DND-41 (cell line): ENCODE measurements around the gene ADAMTS12.

Source experiments
- ATAC-seq: fragments of 200-7000 bp; cut with Tn5 transposase; 3 replicates; pipeline ENCODE4 v1.9.1; 2021; ENCODE audit warnings: low read depth; ENCODE audit not compliant: insufficient read depth
- DNase-seq: peaks from one replicate; pipeline ENCODE4 v3.0.0-alpha.2; 2020
- H2AFZ ChIP-seq: 2 replicates; pipeline ENCODE4 v1.6.0; 2012; ENCODE audit warnings: low read depth, low read length
- H3K27ac ChIP-seq: 2 replicates; pipeline ENCODE4 v1.5.1; 2012; ENCODE audit warnings: low read length, inconsistent platforms
- H3K27me3 ChIP-seq: fragments of 200-600 bp; sonication (generic); 2 replicates; pipeline ENCODE4 v1.6.0; 2012; ENCODE audit warnings: low read length, mild to moderate bottlenecking, inconsistent platforms; ENCODE audit not compliant: insufficient read depth, poor library complexity
- H3K36me3 ChIP-seq: 2 replicates; pipeline ENCODE4 v1.5.1; 2012; ENCODE audit warnings: low read length, inconsistent platforms; ENCODE audit not compliant: insufficient read depth
- H3K4me1 ChIP-seq: 2 replicates; pipeline ENCODE4 v1.5.1; 2012; ENCODE audit warnings: mild to moderate bottlenecking, low read length; ENCODE audit not compliant: insufficient read depth
- H3K4me2 ChIP-seq: 2 replicates; pipeline ENCODE4 v1.6.0; 2012; ENCODE audit warnings: mild to moderate bottlenecking, moderate library complexity, low read length, inconsistent platforms; ENCODE audit not compliant: insufficient read depth
- H3K4me3 ChIP-seq, 2 experiments: fragments of 200-600 bp in 1 of 2; shearing (Covaris generic) in 1 of 2; 2 replicates each; pipeline ENCODE4 v1.5.1; 2012 to 2016; ENCODE audit warnings: inconsistent platforms in 2 of 2, low read length in 2 of 2, mild to moderate bottlenecking in 2 of 2, low read depth in 1 of 2, moderate library complexity in 1 of 2
- H3K79me2 ChIP-seq: 2 replicates; pipeline ENCODE4 v1.6.0; 2012; ENCODE audit warnings: low read length, inconsistent platforms; ENCODE audit not compliant: insufficient read depth
- H3K9ac ChIP-seq: 2 replicates; pipeline ENCODE4 v1.6.0; 2012; ENCODE audit warnings: low read depth, mild to moderate bottlenecking, inconsistent platforms, low read length, moderate library complexity
- H3K9me3 ChIP-seq: 2 replicates; pipeline ENCODE4 v1.5.1; 2012; ENCODE audit warnings: low read length, moderate library complexity, mild to moderate bottlenecking, inconsistent platforms; ENCODE audit not compliant: insufficient read depth, severe bottlenecking
- H4K20me1 ChIP-seq: 2 replicates; pipeline ENCODE4 v1.6.0; 2012; ENCODE audit warnings: low read length; ENCODE audit not compliant: insufficient read depth
- EZH2 ChIP-seq: IDR thresholded peaks from 3 replicates; pipeline ENCODE4 v1.6.1; 2012; ENCODE audit warnings: borderline replicate concordance, low read depth, mild to moderate bottlenecking, moderate library complexity, low read length, inconsistent platforms; ENCODE audit not compliant: severe bottlenecking
- TF ChIP-seq, protein P1 (sequence below): IDR thresholded peaks from 2 replicates; pipeline ENCODE4 v1.5.1; 2012; ENCODE audit warnings: borderline replicate concordance, low read length, moderate library complexity, mild to moderate bottlenecking; ENCODE audit not compliant: poor library complexity, severe bottlenecking; ENCODE audit errors: extremely low read depth

ADAMTS12 gene

DNA sequence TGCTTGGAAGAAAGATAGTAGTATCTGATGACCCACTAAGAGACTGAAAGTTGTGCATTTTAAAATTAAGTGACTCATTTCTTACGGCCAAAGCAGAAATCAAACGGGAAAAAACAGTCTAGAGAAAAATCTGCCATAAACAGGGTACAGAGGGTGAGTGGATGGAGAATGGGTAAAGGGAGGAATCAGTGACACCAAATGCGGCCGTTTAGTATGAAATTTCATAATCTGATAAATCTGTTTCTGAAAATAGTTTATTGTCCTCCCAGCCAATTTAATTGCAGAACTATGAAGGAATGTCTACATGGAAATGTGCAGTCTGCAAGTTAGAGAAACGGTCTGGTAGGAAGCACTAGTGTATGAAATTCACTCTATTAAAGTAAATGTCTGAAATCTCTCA lies 39.5 kb downstream of the ADAMTS12 start:
- Histone ChIP-seq H3K4me2 (no peak overlapping the region), H2AFZ (no peak overlapping the region), H3K9me3 (no peaks in the 10 kb centered on the region), H3K4me1 (peaks cover 5% of the 10 kb centered on the region), H3K36me3 (no peaks in the 10 kb centered on the region), H4K20me1 (no peaks in the 10 kb centered on the region), H3K79me2 (no peaks in the 10 kb centered on the region), H3K4me3 (no peak overlapping the region), H3K27me3 (no peaks in the 10 kb centered on the region), H3K9ac (no peak overlapping the region), H3K27ac (no peak overlapping the region)
- TF ChIP-seq EZH2, result no peak
- TF ChIP-seq, protein P1, sequence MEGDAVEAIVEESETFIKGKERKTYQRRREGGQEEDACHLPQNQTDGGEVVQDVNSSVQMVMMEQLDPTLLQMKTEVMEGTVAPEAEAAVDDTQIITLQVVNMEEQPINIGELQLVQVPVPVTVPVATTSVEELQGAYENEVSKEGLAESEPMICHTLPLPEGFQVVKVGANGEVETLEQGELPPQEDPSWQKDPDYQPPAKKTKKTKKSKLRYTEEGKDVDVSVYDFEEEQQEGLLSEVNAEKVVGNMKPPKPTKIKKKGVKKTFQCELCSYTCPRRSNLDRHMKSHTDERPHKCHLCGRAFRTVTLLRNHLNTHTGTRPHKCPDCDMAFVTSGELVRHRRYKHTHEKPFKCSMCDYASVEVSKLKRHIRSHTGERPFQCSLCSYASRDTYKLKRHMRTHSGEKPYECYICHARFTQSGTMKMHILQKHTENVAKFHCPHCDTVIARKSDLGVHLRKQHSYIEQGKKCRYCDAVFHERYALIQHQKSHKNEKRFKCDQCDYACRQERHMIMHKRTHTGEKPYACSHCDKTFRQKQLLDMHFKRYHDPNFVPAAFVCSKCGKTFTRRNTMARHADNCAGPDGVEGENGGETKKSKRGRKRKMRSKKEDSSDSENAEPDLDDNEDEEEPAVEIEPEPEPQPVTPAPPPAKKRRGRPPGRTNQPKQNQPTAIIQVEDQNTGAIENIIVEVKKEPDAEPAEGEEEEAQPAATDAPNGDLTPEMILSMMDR, result no peak
- no peak for ATAC-seq
- DNase-seq, result no peak

DNA sequence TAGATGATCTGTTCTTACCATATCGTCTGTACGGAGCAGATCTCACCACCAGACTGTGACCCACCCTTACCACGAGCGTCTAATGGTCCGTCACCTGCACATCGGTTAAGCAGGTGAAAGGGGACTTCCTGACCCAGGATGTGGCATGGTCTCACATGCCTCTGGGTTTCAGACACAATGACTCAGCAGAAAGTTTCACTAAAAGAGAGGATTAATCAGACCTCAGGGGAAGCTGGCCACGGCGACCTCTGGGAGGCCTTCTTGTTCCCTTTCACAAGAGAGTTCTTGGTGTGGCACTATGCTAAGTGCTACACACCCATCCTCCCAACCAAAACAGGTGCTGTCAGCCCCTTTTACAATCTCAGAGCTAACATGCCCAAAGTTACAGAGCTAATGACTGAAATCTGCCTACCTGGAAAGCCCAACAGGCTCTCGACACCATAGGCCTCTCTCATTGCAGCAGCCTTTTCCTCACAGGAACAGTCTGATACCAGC lies 41.6 kb downstream of the ADAMTS12 start:
- Histone ChIP-seq H2AFZ (no peak overlapping the region), H4K20me1 (no peaks in the 10 kb centered on the region), H3K79me2 (no peaks in the 10 kb centered on the region), H3K4me2 (no peak overlapping the region), H3K4me3 (no peak overlapping the region), H3K4me1 (peaks cover 5% of the 10 kb centered on the region), H3K27me3 (no peaks in the 10 kb centered on the region), H3K27ac (no peak overlapping the region), H3K9me3 (peaks cover 3% of the 10 kb centered on the region), H3K36me3 (no peaks in the 10 kb centered on the region), H3K9ac (no peak overlapping the region)
- TF ChIP-seq, protein P1, result no peak
- no peak for TF ChIP-seq EZH2
- peak; percentile 81 for ATAC-seq
- DNase-seq, result peak; percentile 45

DNA sequence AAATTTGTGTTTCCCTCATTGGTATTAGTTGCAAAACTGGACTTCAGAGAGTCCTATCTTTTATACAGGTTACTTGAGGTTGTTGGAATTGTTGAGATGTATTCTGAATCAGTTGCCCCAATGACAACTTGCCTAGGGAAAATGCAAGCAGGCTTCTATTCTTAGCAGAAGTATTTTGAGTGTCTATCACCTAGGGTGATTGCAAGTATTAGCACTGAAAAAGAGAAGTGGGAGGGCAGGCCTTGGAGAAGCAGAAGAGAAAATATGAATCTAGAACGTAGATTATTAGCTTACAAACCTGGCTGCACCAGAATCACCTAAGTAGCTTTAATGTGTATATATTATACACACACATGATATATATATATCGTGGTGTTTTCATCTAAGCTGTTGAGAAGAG lies 43.2 kb downstream of the ADAMTS12 start:
- Histone ChIP-seq H3K4me2 (no peak overlapping the region), H4K20me1 (no peaks in the 10 kb centered on the region), H3K36me3 (no peaks in the 10 kb centered on the region), H3K27ac (no peak overlapping the region), H2AFZ (no peak overlapping the region), H3K4me3 (no peak overlapping the region), H3K9me3 (peaks cover 3% of the 10 kb centered on the region), H3K27me3 (no peaks in the 10 kb centered on the region), H3K4me1 (peaks cover 5% of the 10 kb centered on the region), H3K9ac (no peak overlapping the region), H3K79me2 (no peaks in the 10 kb centered on the region)
- ATAC-seq (no peak), DNase-seq (no peak)
- TF ChIP-seq, protein P1, result no peak
- TF ChIP-seq EZH2, result no peak

DNA sequence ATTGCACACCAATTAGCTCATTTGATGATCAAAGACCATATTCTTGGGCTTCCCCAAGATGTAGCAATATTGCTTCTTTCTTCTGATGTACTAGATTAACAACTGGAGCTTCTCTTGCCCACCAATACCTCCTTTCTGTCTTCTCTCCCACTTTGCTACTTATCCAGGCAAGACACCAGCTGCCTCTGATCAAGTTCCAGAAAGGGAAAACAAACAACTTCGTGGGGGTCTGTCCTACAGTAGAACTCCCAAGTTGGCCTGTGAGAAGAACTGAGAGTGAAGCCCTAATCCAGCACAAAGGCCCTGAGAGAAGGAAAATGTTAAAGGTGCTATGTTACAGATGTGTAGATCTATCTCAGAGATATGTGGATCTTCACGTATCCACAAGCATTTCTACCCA lies 44.9 kb downstream of the ADAMTS12 start:
- no peak overlapping the region for H3K9ac ChIP-seq
- no peaks in the 10 kb centered on the region for H3K27me3 ChIP-seq
- no peak overlapping the region for H3K4me3 ChIP-seq
- no peaks in the 10 kb centered on the region for H3K36me3 ChIP-seq
- no peak for TF ChIP-seq EZH2
- H2AFZ ChIP-seq, result no peak overlapping the region
- H3K27ac ChIP-seq, result no peak overlapping the region
- DNase-seq (no peak), ATAC-seq (no peak)
- no peaks in the 10 kb centered on the region for H4K20me1 ChIP-seq
- peaks cover 5% of the 10 kb centered on the region for H3K4me1 ChIP-seq
- H3K9me3 ChIP-seq, result peaks cover 3% of the 10 kb centered on the region
- no peaks in the 10 kb centered on the region for H3K79me2 ChIP-seq
- H3K4me2 ChIP-seq, result no peak overlapping the region
